ENCODE results near the gene FYN.

DNA sequence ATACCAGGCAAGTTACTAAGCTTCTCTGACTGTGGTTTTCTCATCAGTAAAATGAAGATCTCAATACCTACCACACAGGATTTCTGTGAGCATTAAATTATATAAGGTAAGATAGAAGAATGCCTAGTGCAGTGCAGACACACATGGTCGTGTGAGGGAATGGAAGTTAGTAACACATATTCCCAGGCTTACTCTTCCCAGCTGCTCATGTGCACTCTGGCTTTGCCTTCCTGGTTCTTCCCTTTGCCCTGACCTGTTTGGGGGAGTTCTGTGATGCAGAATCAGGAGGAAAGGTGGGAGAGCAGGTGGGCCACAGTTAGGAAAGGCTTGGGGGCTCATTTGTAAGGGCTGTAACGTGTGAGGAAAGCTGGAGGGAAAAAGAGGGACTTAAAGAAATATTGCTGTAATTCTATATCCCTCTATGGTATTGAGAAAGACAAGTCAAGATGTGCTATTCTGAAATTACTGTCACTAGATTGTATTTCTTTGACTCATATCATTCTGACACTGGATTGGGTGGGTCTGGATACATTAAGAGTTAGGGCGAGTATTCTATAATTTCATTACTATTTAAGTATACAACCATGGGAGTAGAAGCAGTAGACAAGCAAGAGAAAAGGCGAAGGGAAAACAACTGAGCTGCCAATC is 47.7 kb downstream of the FYN start:
- TF ChIP-seq, protein P1, sequence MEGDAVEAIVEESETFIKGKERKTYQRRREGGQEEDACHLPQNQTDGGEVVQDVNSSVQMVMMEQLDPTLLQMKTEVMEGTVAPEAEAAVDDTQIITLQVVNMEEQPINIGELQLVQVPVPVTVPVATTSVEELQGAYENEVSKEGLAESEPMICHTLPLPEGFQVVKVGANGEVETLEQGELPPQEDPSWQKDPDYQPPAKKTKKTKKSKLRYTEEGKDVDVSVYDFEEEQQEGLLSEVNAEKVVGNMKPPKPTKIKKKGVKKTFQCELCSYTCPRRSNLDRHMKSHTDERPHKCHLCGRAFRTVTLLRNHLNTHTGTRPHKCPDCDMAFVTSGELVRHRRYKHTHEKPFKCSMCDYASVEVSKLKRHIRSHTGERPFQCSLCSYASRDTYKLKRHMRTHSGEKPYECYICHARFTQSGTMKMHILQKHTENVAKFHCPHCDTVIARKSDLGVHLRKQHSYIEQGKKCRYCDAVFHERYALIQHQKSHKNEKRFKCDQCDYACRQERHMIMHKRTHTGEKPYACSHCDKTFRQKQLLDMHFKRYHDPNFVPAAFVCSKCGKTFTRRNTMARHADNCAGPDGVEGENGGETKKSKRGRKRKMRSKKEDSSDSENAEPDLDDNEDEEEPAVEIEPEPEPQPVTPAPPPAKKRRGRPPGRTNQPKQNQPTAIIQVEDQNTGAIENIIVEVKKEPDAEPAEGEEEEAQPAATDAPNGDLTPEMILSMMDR (IDR thresholded peaks at IDR 0.05): no peak
- TF ChIP-seq POLR2A (IDR thresholded peaks at IDR 0.05) (no peak), EP300 (IDR thresholded peaks at IDR 0.05; ENCODE audit: low read depth) (no peak), POLR2AphosphoS5 (IDR thresholded peaks at IDR 0.05) (no peak)

Data from transverse colon (tissue), 4 donors.